NB4 (cell line): ENCODE results near the gene ETV6.

Source experiments
- DNase-seq: peaks from one replicate; pipeline ENCODE4 v3.0.0; 2010; ENCODE audit warnings: low read depth
- H3K4me3 ChIP-seq: one replicate; pipeline ENCODE4 v1.5.1; 2011; ENCODE audit warnings: mild to moderate bottlenecking, low read depth, low read length, moderate library complexity
- MYC ChIP-seq: IDR thresholded peaks from 2 replicates; pipeline ENCODE4 v1.6.1; 2011; ENCODE audit warnings: low read depth, low read length
- POLR2A ChIP-seq: IDR thresholded peaks from 2 replicates; pipeline ENCODE4 v1.6.1; 2011; ENCODE audit warnings: mild to moderate bottlenecking; ENCODE audit not compliant: insufficient read length; ENCODE audit errors: extremely low read depth
- TF ChIP-seq, protein P1 (sequence below): IDR thresholded peaks from 2 replicates; pipeline ENCODE4 v1.6.1; 2011; ENCODE audit warnings: low read depth, low read length
- TF ChIP-seq, protein P2 (sequence below): IDR thresholded peaks from one replicate; pipeline ENCODE4 v1.5.1; 2012; ENCODE audit warnings: low read depth, low read length

Gene ETV6

DNA sequence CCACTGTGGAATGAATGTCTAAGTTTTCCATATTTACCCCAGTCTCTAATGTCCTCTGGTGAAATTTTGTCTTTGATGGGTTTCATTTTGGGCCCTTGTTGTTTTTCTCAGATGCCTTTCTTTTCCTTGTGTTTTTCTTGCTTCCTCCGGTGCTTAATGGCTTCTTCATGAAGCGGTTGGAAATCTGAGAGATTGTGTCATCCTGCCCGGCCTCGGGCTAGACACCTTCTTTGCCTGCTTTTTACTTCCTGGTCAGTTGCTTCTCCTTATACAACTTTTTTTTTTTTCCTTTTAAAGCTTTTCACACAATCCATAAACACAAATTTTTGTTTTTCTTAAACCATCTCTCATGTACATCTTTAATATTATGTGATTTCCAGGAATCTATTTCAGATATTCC, 7.1 kb downstream of the ETV6 start:
- no peak for DNase-seq
- TF ChIP-seq, protein P1, sequence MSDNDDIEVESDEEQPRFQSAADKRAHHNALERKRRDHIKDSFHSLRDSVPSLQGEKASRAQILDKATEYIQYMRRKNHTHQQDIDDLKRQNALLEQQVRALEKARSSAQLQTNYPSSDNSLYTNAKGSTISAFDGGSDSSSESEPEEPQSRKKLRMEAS, result no peak
- TF ChIP-seq POLR2A, result no peak
- TF ChIP-seq MYC, result no peak
- TF ChIP-seq, protein P2, sequence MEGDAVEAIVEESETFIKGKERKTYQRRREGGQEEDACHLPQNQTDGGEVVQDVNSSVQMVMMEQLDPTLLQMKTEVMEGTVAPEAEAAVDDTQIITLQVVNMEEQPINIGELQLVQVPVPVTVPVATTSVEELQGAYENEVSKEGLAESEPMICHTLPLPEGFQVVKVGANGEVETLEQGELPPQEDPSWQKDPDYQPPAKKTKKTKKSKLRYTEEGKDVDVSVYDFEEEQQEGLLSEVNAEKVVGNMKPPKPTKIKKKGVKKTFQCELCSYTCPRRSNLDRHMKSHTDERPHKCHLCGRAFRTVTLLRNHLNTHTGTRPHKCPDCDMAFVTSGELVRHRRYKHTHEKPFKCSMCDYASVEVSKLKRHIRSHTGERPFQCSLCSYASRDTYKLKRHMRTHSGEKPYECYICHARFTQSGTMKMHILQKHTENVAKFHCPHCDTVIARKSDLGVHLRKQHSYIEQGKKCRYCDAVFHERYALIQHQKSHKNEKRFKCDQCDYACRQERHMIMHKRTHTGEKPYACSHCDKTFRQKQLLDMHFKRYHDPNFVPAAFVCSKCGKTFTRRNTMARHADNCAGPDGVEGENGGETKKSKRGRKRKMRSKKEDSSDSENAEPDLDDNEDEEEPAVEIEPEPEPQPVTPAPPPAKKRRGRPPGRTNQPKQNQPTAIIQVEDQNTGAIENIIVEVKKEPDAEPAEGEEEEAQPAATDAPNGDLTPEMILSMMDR, result no peak
- H3K4me3 ChIP-seq, result peak overlapping the region; percentile 4

DNA sequence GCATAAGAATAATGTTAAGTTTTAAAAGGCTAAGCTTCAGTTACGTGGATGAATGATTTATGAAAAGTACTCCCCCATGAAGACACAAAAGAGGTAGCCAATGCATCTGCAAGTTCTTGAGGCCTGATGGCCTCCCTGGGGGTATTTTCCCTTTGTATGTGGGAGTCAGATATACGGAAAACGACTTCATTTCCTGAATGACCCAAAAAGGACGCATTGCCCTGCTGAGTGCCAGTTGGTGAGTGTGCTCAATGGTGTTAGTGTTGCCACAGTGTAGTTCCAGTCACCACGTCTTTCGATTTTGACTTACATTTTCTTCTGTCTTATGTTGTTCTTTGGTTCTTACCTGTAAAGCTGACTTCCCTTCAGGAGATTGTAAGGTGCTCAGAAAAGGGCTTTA, 8.0 kb downstream of the ETV6 start:
- H3K4me3 ChIP-seq, result no peak overlapping the region
- peak; percentile 63 for DNase-seq
- TF ChIP-seq POLR2A (no peak), MYC (no peak)
- TF ChIP-seq, protein P2, result no peak
- TF ChIP-seq, protein P1, result no peak

DNA sequence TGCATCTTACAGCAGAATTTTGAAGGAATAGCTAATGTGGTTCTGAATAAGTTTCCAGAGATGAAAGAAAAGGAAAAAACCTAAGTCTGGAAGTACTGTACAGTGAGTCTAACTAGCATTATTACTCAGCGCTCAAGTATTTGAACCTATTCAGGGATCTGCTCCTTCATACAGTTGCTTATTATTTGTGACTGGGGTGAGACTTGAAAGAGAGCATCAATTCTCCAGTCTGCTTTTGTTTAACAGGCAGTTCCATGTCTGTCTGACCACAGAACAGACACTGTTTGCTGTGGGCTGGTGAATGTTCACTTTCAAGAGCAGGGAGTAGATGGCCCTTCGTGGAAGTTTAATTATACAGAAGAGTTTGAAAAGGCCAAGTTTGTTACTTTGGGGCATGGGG, 9.3 kb downstream of the ETV6 start:
- no peak overlapping the region for H3K4me3 ChIP-seq
- TF ChIP-seq, protein P1, result no peak
- TF ChIP-seq, protein P2, result no peak
- TF ChIP-seq MYC (no peak), POLR2A (no peak)
- DNase-seq, result no peak

DNA sequence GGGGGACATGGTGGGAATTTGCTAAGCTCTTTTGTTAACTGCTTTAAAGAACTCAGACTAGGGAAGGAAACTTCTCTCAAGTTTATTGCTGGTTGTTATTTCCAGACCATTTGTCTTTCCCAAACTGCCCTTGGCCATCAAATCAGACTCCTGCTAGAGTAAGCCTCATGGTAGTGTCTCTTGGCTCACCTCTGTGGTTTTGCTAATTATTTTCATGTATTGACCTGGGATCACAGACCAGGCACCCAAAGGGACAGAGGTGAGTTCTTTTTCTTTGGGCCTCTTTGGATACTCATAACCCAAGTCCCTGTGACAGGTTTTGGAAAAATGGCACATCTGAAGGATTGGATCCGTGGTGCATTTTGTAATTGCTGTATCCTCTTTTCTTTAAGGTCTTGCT, 11.2 kb downstream of the ETV6 start:
- H3K4me3 ChIP-seq, result no peak overlapping the region
- DNase-seq, result no peak
- TF ChIP-seq, protein P1, result no peak
- TF ChIP-seq MYC (no peak), POLR2A (no peak)
- TF ChIP-seq, protein P2, result no peak

DNA sequence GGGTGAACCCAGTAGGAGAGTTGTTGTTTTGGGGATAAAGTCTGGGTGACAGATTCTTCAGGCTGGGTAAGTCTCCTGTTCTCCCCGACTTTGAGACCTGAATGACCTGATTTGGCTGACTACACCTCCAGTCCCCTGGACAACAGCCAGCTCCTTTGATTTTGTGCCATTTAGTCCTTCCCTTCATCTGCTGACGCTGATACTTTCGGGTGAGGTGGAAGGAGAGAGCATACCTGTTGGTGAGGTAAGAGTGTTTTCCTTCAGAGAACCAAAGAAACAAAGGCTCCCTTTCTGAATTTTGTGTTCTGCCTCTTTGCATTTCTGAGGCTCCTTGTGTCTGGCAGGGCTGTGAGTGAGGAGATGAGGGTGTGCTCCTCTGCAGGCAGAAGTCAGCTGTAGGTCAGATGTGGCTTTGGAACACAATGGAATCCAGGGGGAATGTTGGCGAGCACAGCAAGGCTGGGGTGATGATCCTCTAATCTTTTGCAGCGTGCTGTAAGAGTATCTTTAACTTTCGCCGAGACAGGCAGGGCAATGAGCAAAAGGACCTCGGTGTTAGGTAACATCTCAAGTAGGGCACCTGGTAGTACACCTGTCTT, 12.1 kb downstream of the ETV6 start:
- TF ChIP-seq POLR2A (no peak), MYC (no peak)
- TF ChIP-seq, protein P2, result no peak
- TF ChIP-seq, protein P1, result no peak
- no peak overlapping the region for H3K4me3 ChIP-seq
- DNase-seq, result no peak

DNA sequence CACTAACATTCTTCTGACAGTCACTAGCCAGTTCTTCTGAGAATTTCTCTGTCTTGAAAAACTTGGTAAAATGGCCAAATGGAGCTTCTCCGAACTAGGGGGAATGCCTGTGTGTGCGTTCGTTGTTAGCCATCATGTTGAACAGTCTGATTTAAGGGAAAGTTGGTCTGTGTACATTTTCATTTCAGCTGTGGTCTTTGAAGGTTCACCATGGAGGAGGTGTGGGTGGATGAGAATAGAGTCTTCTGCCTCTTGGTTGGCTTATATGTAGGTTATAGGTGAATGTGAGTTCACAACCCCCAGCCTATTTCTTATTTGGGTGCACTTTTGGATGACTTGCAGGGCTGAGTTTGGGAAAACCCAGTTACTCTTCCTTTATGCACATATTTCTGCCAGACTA, 12.9 kb downstream of the ETV6 start:
- DNase-seq, result no peak
- TF ChIP-seq POLR2A, result no peak
- TF ChIP-seq, protein P1, result no peak
- no peak for TF ChIP-seq MYC
- TF ChIP-seq, protein P2, result no peak
- no peak overlapping the region for H3K4me3 ChIP-seq
